Fibroblast of peridontal ligament (primary cell): Measurements from ENCODE around the gene MAN1B1.
"Not testable (repeated sequence)": the region's sequence is repeated elsewhere in the genome, so short reads cannot be mapped to it uniquely, and the experiment has no call there.

Experiments
- DNase-seq: peaks from one replicate; pipeline ENCODE4 v3.0.0-alpha.2; 2010; ENCODE audit errors: extremely low read depth

The MAN1B1 gene

DNA sequence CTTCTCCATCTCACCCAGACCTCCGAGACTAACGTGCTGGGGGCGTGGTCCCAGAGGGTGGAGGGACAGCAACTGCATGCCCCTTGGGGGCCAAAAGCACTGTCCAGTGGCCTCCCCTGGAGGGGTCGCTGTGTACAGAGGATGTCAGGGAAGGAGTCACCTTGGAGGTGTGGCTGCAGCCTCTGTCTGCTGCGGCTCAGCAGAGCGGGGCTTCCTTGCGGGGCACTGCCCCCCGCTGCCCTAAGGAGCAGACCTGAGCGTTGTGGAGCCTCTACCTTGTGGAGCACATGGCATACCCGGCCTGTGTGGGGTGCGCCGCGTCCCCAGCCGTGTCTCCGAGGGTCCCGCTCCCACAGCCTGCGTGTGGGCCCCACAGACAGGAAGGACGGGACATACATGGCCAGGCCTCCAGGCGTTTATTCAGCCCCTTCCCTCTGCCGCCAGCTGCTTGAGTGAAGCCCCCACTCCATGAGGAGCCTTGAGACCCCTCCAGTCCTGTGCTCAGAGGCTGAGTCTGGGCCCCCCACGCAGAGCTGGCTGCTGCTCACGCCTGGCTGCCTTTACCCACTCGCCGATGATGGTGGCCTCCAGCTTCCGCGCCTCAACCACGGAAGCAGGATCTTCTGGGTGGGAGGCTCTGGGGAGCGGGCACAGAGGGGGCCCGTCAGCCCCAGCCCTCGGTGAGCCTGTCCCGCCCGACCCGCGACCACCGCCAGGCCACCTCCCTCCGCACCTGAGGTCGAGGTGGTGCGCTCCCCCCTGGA, 23.5 kb downstream of the MAN1B1 start:
- no peak for DNase-seq

GRCh38 chr9:137110911-137111787, 24.4 kb downstream of the MAN1B1 start:
- DNase-seq = no peak

DNA sequence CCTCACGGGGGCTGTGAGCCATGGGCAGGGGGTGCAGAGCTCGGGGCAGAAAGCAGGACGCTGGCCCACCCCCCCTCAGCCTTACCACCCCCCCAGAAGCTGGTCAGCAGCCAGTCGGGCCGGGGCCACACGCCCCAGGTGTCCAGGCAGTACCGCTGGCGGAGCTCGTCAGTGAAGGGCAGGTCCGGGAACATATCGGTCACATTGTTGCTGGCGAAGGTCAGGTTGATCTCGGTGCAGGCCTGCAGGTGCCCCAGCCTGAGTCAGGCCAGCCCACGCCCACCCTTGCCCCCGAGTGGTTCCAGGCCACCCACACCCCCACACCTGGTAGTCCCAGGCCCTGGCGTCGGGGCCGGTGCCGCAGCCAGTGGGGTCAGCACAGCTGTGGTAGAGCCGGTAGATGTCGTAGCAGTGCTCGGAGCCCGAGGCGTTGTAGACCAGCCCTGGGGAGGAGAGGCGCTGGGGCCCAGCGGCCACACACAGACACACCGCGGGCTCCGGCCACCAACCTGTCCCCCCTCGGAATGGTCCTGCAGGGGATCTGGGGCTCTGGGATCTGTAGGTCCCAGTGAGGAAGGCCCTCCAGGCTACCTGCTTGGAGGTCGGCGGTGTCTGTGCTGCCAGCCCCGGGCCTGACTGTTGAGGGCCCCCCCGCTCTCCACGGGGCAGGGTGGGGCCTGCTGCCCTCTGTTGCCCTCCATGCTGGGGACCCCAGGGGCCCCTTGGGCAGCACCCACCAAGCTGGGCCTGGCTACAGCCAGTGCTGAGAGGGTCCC, 25.2 kb downstream of the MAN1B1 start:
- DNase-seq = no peak

GRCh38 chr9:137112564-137113384, 26.0 kb downstream of the MAN1B1 start:
- no peak for DNase-seq

- DNase-seq = no peak
Measured at GRCh38 chr9:137113385-137114159, 26.8 kb downstream of the MAN1B1 start.

GRCh38 chr9:137114220-137114612, 27.4 kb downstream of the MAN1B1 start:
- no peak for DNase-seq

DNA sequence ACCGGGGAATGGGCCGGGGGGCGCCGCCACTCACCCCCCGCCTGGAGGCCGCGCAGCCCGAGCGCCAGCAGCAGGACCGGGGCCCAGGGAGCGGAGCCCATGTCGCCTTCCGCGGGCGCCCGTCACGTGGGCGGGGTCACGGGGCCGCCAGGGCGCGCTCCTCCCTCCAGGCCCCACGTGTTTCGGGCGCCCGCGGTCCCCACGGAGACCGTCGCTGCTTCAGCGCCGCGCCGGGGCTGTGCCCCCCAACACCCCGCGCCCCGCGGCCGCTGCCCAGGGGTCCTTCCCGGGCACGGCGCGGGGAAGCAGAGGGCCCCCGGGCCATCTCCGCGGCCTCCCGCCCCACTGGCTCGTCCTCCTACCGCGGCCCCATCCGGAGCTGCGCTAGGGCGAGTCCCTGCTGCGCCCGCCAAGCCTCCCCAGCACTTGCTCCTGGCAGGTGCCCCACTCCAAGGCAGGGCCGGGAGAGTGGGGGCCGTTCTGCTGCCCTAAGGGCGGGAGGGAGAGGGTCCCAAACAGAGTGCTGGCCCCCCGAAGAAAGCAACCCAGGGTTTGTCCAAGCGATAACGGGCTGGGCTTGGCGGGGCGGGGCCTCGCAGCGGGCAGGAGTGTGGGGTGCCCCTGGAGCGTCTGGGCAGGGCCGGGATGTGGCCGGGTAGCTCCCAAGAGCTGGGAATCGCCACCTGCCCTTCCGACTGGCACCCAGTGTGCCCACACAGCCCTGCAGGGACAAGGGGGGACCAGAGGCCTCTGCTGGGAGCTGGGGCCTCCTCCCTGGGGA, 28.0 kb downstream of the MAN1B1 start, which contains the start of gene DPP7:
Gene DPP7, minus strand, starts transcription at position 121 of the 781 bp plus-strand sequence. Its CDS starts 20 bp downstream, at position 101.
- DNase-seq = peak; percentile 28

DNA sequence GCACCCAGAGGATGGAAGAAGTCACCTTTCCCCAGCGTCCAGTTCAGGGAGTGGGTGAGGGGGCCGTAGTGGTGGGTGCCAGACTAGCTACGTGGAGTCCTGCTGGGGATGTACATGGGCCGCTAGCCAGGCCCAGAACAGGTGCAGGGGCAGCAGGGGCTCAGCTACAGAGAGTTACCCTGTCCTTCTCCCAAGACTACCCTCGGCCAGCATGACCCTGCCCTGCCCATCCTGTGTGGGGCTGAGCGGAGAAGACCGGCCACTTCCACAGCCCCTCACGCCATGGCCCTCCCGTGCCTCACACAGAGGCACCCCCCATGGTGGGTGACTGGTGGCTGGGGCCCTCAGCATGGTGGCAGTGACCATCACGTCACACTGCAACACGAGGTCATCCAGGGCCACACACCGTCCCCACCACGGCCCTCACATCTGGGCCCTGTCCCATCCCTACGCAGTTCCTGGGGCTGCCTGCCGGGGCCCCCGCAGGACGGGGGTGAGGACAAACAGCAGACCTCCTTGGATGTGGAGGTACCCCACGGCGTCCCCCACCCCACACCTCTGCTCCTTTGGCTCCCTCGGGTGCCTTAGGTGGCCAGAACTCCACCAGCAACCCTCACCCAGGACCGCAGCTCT, 28.7 kb downstream of the MAN1B1 start:
- no peak for DNase-seq

DNA sequence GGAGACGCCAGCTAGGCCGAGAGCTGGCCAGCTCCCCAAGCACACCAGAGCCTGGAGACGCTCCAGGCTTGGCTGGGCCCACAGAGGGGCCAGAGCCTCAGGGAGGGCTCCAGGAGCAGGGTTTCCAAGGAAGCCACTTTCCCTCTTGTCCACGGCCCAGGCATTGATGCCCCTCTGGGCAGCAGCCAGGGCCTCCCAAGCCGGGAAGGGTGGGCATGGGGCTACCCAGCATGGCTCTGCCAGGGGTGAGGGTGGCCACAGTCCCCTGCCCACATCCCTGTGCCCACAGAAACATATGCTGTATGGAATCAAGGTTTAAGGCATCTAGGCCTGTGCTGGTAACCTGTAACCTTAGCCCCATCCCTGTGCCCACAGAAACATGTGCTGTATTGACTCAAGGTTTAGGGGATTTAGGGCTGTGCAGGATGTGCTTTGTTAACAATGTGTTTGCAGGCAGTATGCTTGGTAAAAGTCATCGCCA, 29.3 kb downstream of the MAN1B1 start:
- DNase-seq = no peak

DNA sequence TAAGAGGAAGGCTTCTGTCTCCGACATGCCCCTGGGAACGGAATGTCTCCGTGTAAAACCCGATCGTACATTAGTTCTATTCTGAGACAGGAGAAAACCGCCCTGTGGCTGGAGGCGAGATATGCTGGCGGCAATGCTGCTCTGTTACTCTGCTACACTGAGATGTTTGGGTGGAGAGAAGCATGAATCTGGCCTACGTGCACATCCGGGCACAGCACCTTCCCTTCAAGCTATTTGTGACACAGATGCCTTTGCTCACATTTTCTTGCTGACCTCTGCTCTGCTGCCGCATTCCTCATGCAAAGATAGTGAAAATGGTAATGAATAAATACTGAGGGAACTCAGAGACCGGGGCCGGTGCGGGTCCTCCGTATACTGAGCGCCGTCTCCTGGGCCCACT, 29.9 kb downstream of the MAN1B1 start:
- no peak for DNase-seq

GRCh38 chr9:137117269-137117731, 30.5 kb downstream of the MAN1B1 start:
- no peak for DNase-seq

- not testable (repeated sequence) for DNase-seq
Measured at GRCh38 chr9:137118092-137118603, 31.4 kb downstream of the MAN1B1 start.

DNA sequence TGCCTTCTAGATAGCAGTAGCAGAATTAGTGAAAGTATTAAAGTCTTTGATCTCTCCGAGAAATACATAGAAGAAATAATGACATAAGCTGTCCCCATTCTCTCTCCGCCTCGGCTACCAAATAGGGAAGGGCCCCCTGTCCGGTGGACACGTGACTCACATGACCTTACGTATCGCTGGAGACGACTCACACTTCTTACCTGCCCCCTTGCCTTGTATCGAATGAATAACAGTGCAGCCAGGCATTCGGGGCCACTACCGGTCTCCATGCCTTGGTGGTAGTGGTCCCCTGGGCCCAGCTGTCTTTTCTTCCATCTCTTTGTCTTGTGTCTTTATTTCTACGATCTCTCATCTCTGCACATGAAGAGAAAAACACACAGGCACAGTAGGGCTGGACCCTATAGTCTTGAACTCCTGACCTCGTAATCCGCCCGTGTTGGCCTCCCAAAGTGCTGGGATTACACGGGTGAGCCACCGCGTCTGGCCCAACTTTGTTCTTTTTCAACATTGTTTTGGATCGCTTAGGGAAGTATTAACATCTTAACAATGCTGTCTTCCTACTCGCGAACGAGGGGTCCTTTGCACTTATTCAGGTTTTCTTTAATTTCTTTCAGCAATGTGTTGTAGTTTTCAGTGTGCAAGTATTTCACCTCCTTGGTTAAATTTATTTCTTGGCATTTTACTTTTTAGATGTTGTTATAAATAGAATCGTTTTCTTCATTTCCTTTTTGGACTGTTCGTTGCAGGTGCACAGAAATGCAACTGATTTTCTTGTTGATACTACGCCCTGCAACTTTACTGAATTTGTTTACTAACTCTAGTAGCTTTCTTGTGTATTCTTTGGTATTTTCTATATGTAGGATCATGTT, 35.4 kb downstream of the MAN1B1 start:
- DNase-seq = not testable (repeated sequence)

DNA sequence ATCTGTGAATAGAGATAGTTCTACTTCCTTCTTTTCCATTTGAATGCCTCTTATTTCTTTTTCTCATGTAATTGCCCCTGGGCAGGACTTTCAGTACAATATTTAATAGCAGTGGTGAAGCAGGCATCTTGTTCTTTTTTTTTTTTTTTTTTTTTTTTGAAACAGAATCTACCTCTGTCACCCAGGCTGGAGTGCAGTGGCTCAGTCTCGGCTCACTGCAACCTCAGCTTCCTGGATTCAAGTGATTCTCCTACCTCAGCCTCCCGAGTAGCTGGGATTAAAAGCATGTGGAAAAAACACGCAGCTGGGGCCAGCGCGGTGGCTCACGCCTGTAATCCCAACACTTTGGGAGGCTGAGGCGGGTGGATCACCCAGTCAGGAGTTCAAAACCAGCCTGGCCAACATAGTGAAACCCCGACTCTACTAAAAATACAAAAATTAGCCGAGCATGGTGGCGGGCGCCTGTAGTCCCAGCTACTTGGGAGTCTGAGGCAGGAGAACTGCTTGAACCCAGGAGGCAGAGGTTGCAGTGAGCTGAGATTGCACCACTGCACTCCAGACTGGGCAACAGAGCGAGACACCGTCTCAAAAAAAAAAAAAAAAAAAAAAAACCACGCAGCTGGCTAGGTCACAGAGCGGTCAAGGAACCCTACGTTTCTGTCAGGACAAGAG, 36.1 kb downstream of the MAN1B1 start:
- not testable (repeated sequence) for DNase-seq

GRCh38 chr9:137123468-137123837, 36.7 kb downstream of the MAN1B1 start:
- DNase-seq = no peak

DNA sequence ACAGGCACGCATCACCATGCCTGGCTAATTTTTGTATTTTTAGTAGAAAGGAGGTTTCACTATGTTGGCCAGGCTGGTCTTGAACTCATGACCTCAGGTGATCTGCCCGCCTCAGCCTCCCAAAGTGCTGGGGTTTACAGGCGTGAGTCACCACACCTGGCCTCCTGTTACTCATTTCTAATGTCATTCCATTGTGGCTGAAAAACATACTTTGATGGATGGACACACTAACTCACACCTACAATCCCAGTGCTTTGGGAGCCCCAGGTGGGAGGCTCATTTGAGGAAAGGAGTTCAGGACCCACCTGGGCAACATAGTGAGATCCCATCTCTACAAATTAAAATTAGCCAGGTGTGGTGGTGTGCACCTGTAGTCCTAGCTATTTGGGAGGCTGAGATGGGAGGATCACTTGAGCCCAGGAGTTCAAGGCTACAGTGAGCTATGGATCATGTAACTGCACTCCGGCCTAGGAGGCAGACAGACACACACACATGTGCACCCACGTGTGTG, 37.2 kb downstream of the MAN1B1 start:
- DNase-seq = not testable (repeated sequence)

GRCh38 chr9:137126786-137127185, 40.0 kb downstream of the MAN1B1 start:
- no peak for DNase-seq
